Measurements from ENCODE around the gene RTL9. TPM values are rescaled to one million over a fixed set of nuclear protein-coding genes. Genes with fewer than 3 reads are reported as not detected.

Gene RTL9
- total and polyA plus RNA-seq, 2 experiments from 2014 or later = 0.31 TPM; not detected in 1

DNA sequence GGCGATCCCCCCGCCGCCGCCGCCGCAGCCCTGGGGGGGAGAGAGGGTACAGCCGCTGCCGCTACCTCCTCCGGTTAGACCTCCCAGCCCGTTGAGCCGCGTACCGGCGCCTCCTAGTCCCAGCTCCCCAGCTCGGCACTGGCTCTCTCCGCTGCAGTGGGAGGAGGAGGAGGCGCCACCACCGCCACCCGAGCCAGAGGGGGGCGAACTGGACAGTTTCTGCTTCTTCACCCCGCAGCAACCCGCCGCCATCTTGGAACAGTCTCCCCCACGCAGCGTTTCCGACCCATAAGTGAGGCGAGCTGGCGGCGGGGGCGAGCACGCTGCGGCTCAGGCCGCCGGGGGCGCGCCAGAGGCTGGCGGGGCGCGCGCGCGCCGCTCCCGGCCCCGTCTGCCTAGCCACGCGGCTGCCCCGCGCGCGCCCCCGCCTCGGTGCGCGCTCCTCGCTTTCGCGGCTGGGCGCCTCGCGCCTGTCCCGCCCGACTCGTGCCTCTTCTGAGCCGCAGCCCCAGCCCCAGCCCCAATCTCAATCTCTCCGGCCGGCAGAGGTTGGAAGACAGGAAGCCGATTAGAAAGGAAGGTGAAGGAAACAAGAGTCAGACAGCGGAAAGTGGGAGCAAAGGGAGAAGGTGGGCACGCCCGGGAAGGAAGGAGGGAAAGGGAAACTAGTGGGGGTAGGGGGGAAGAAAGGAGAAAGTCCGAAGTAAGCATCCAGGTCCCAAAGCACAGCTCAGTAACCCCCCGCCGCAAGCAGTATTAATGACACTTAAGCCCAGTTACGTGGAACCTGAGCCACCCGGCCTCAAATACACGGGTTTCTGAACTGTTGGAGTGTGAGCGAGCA lies 40.6 kb upstream of the RTL9 start, which contains the start of gene AMMECR1:
Gene AMMECR1 (minus strand): TSS at position 266 of the 844 bp plus-strand sequence. CDS start 14 bp downstream, at position 252.
- TF ChIP-seq CREB1 (CRISPR knock-in tag; IDR thresholded peaks at IDR 0.05; ENCODE audit: low read depth) = no peak
- TF ChIP-seq, protein P1, sequence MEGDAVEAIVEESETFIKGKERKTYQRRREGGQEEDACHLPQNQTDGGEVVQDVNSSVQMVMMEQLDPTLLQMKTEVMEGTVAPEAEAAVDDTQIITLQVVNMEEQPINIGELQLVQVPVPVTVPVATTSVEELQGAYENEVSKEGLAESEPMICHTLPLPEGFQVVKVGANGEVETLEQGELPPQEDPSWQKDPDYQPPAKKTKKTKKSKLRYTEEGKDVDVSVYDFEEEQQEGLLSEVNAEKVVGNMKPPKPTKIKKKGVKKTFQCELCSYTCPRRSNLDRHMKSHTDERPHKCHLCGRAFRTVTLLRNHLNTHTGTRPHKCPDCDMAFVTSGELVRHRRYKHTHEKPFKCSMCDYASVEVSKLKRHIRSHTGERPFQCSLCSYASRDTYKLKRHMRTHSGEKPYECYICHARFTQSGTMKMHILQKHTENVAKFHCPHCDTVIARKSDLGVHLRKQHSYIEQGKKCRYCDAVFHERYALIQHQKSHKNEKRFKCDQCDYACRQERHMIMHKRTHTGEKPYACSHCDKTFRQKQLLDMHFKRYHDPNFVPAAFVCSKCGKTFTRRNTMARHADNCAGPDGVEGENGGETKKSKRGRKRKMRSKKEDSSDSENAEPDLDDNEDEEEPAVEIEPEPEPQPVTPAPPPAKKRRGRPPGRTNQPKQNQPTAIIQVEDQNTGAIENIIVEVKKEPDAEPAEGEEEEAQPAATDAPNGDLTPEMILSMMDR (conservative IDR thresholded peaks at IDR 0.05; ENCODE audit: low read depth in 2 of 2) = no peak
- TF ChIP-seq, protein P2, sequence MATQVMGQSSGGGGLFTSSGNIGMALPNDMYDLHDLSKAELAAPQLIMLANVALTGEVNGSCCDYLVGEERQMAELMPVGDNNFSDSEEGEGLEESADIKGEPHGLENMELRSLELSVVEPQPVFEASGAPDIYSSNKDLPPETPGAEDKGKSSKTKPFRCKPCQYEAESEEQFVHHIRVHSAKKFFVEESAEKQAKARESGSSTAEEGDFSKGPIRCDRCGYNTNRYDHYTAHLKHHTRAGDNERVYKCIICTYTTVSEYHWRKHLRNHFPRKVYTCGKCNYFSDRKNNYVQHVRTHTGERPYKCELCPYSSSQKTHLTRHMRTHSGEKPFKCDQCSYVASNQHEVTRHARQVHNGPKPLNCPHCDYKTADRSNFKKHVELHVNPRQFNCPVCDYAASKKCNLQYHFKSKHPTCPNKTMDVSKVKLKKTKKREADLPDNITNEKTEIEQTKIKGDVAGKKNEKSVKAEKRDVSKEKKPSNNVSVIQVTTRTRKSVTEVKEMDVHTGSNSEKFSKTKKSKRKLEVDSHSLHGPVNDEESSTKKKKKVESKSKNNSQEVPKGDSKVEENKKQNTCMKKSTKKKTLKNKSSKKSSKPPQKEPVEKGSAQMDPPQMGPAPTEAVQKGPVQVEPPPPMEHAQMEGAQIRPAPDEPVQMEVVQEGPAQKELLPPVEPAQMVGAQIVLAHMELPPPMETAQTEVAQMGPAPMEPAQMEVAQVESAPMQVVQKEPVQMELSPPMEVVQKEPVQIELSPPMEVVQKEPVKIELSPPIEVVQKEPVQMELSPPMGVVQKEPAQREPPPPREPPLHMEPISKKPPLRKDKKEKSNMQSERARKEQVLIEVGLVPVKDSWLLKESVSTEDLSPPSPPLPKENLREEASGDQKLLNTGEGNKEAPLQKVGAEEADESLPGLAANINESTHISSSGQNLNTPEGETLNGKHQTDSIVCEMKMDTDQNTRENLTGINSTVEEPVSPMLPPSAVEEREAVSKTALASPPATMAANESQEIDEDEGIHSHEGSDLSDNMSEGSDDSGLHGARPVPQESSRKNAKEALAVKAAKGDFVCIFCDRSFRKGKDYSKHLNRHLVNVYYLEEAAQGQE (IDR thresholded peaks at IDR 0.05; ENCODE audit: unreplicated experiment) = no peak
- peak; percentile 70 for TF ChIP-seq POLR2AphosphoS5 (IDR thresholded peaks at IDR 0.05; ENCODE audit: low read depth)
- TF ChIP-seq EZH2 (IDR thresholded peaks at IDR 0.05; ENCODE audit: low read depth, unreplicated experiment) = no peak
- peaks cover 43% of the 10 kb centered on the region for H3K79me2 ChIP-seq (replicated peaks; ENCODE audit: insufficient read depth)
- peak within 1 kb of the TSS; percentile 93 for H3K4me3 Mint-ChIP-seq
- peaks cover 62% of the 10 kb centered on the region for H3K4me1 Mint-ChIP-seq
- H3K27me3 ChIP-seq (ENCODE audit: insufficient read depth) = no peaks in the 10 kb centered on the region
- 0 out of 2 replicates have a peak within 1 kb of the TSS, but pooled peaks have one; percentile 10 for H2AFZ ChIP-seq
- peak within 1 kb of the TSS; percentile 79 for H3K4me2 ChIP-seq
- no peaks in the 10 kb centered on the region for H3K9me2 ChIP-seq (ENCODE audit: insufficient read depth)
- no peaks in the 10 kb centered on the region for H3K9me3 Mint-ChIP-seq
- H3K27me3 Mint-ChIP-seq (ENCODE audit: insufficient read depth, low read depth, poor library complexity) = no peaks in the 10 kb centered on the region
- peak within 1 kb of the TSS; percentile 97 for H3K27ac Mint-ChIP-seq
- peak within 1 kb of the TSS; percentile 76 for H3K4me3 ChIP-seq
- peak; percentile 81 for DNase-seq (ENCODE audit: low spot score)
- ATAC-seq = peak; percentile 73
- no peaks in the 10 kb centered on the region; the same call in 2 of the 3 replicates for H3K36me3 Mint-ChIP-seq (ENCODE audit: low read depth)
- H4K20me1 ChIP-seq (replicated peaks; ENCODE audit: insufficient read depth) = peaks cover 8% of the 10 kb centered on the region
- peaks cover 61% of the 10 kb centered on the region for H3K4me1 ChIP-seq (ENCODE audit: insufficient read depth)
- no peaks in the 10 kb centered on the region for H3F3A ChIP-seq (replicated peaks; ENCODE audit: low read depth)
- H3K27ac ChIP-seq (ENCODE audit: low read depth) = peak within 1 kb of the TSS; percentile 90; the same call in 1 of the 2 replicates
- H3K36me3 ChIP-seq (ENCODE audit: insufficient read depth) = no peaks in the 10 kb centered on the region

DNA sequence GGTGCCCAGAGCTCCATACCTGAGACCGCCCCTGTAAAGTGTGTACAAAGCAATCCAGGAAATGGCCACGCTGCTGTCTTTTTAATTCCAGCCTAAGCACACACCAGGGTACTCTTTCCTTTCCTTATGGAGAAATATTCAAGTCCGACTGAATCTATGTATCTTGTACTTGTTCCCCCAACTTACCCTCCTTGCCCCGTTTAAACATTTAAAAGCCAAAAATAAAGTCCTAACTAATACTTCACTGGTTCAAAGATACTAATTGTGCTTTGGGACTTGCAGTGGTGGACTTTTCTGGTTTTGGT lies 40.0 kb upstream of the RTL9 start:
- Mint-ChIP-seq H3K36me3 (ENCODE audit: low read depth) (no peaks in the 10 kb centered on the region; the same call in 2 of the 3 replicates), H3K4me3 (peak overlapping the region; percentile 93), H3K27ac (peak overlapping the region; percentile 97), H3K9me3 (no peaks in the 10 kb centered on the region), H3K27me3 (ENCODE audit: insufficient read depth, low read depth, poor library complexity) (no peaks in the 10 kb centered on the region), H3K4me1 (peaks cover 60% of the 10 kb centered on the region)
- Histone ChIP-seq H3K4me2 (peak overlapping the region; percentile 79), H3K4me1 (ENCODE audit: insufficient read depth) (peaks cover 55% of the 10 kb centered on the region), H4K20me1 (replicated peaks; ENCODE audit: insufficient read depth) (peaks cover 8% of the 10 kb centered on the region), H2AFZ (0 out of 2 replicates have a peak overlapping the region, but pooled peaks have one; percentile 10), H3F3A (replicated peaks; ENCODE audit: low read depth) (no peaks in the 10 kb centered on the region), H3K36me3 (ENCODE audit: insufficient read depth) (no peaks in the 10 kb centered on the region), H3K27me3 (ENCODE audit: insufficient read depth) (no peaks in the 10 kb centered on the region), H3K79me2 (replicated peaks; ENCODE audit: insufficient read depth) (peaks cover 37% of the 10 kb centered on the region), H3K9me2 (ENCODE audit: insufficient read depth) (no peaks in the 10 kb centered on the region), H3K4me3 (peak overlapping the region; percentile 76), H3K27ac (ENCODE audit: low read depth) (peak overlapping the region; percentile 90; the same call in 1 of the 2 replicates)
- ATAC-seq = no peak
- DNase-seq (ENCODE audit: low spot score) = no peak
- TF ChIP-seq NANOG (IDR thresholded peaks at IDR 0.05; ENCODE audit: borderline replicate concordance) (no peak), EZH2 (IDR thresholded peaks at IDR 0.05; ENCODE audit: low read depth, unreplicated experiment) (no peak), JUNB (IDR thresholded peaks at IDR 0.05; ENCODE audit: unreplicated experiment) (no peak), STAT1 (IDR thresholded peaks at IDR 0.05; ENCODE audit: unreplicated experiment) (no peak), CREB1 (CRISPR knock-in tag; IDR thresholded peaks at IDR 0.05; ENCODE audit: low read depth) (no peak), ZNF331 (CRISPR knock-in tag; IDR thresholded peaks at IDR 0.05; ENCODE audit: low read depth) (no peak), EZH2phosphoT487 (IDR thresholded peaks at IDR 0.05; ENCODE audit: unreplicated experiment) (no peak)
- TF ChIP-seq, protein P3, sequence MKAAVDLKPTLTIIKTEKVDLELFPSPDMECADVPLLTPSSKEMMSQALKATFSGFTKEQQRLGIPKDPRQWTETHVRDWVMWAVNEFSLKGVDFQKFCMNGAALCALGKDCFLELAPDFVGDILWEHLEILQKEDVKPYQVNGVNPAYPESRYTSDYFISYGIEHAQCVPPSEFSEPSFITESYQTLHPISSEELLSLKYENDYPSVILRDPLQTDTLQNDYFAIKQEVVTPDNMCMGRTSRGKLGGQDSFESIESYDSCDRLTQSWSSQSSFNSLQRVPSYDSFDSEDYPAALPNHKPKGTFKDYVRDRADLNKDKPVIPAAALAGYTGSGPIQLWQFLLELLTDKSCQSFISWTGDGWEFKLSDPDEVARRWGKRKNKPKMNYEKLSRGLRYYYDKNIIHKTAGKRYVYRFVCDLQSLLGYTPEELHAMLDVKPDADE (IDR thresholded peaks at IDR 0.05) = no peak
- TF ChIP-seq, protein P2 (IDR thresholded peaks at IDR 0.05; ENCODE audit: unreplicated experiment) = no peak
